Cardiac muscle cell (in vitro differentiated cells and primary cell): ENCODE measurements around the gene C7orf57. TPM values are rescaled to one million over a fixed set of nuclear protein-coding genes. Genes with fewer than 3 reads are reported as not detected.
"Not testable (repeated sequence)": the region's sequence is repeated elsewhere in the genome, so short reads cannot be mapped to it uniquely, and the experiment has no call there.

Experiments used
- DNase-seq, 2 donors: peaks; one replicate each; pipeline versions ENCODE4 v3.0.0 to v3.0.0-alpha.2; 2010 to 2017; ENCODE audit warnings: low read depth in 1 of 2, low spot score in 1 of 2
- H3K27ac ChIP-seq: fragments of 200-600 bp; sonication (generic); 2 replicates; pipeline ENCODE4 v1.5.1; 2016
- H3K27me3 ChIP-seq: fragments of 200-600 bp; sonication (generic); 2 replicates; pipeline ENCODE4 v1.6.0; 2016; ENCODE audit warnings: control low read depth
- H3K36me3 ChIP-seq: fragments of 200-600 bp; sonication (generic); 2 replicates; pipeline ENCODE4 v1.5.1; 2016; ENCODE audit warnings: control low read depth
- H3K4me1 ChIP-seq: fragments of 200-600 bp; sonication (generic); 2 replicates; pipeline ENCODE4 v1.8.1; 2017; ENCODE audit warnings: low read depth, mild to moderate bottlenecking, mixed run types
- H3K4me3 ChIP-seq: fragments of 200-600 bp; sonication (generic); 2 replicates; pipeline ENCODE4 v1.5.1; 2016; ENCODE audit warnings: mild to moderate bottlenecking
- H3K9me3 ChIP-seq: fragments of 200-600 bp; sonication (generic); 2 replicates; pipeline ENCODE4 v1.5.1; 2017; ENCODE audit warnings: low read depth, mild to moderate bottlenecking, control low read depth
- CTCF ChIP-seq: IDR thresholded peaks from 2 replicates; pipeline ENCODE4 v1.5.1; 2012; ENCODE audit warnings: low read depth, mild to moderate bottlenecking, low read length
- polyA plus RNA-seq: library from polyadenylated mRNA; unstranded; fragments of >200 nt; fragmentation: Nextera tagmentation; extraction: Ambion mirVana; gene quantifications from 2 replicates; pipeline ENCODE4 v1.2.1, GENCODE V29; 2016
- total RNA-seq: library from RNA; depleted of rRNA; stranded (reverse); fragments of >200 nt; gene quantifications from 2 replicates; pipeline ENCODE4 v1.2.3, GENCODE V29; 2016

The C7orf57 gene
- total and polyA plus RNA-seq, 2 experiments from 2014 or later: 0.11 TPM; not detected in 1

GRCh38 chr7:48078470-48078869 is 43.1 kb downstream of the C7orf57 start:
- no peaks in the 10 kb centered on the region for H3K9me3 ChIP-seq
- H3K27me3 ChIP-seq: no peaks in the 10 kb centered on the region
- no peak for DNase-seq
- no peaks in the 10 kb centered on the region for H3K4me1 ChIP-seq
- H3K4me3 ChIP-seq: no peak overlapping the region
- no peak for TF ChIP-seq CTCF
- no peaks in the 10 kb centered on the region for H3K36me3 ChIP-seq
- H3K27ac ChIP-seq: no peak overlapping the region

DNA sequence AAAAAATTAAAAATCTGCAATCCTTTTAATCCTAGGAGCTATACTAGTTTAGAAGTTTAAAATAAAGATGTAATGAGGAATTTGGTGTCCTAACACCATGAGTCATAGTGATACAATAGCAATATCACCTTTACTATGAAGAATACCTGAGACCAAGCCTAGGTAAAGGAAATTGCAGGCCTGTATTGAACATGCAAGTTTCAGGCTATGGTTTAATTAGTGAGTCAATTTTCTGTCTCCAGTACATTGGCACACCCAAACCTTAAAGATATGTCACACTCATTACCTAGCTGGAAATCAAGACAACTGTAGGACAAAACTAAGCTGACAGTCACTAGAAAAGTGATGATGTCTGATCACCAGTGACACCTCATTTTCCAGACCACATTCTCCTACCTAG is 47.0 kb downstream of the C7orf57 start:
- not testable (repeated sequence) for H3K4me3 ChIP-seq, H3K4me1 ChIP-seq, H3K27ac ChIP-seq, H3K36me3 ChIP-seq, H3K9me3 ChIP-seq, DNase-seq, H3K27me3 ChIP-seq

- Histone ChIP-seq H3K4me3 (no peak overlapping the region), H3K36me3 (no peaks in the 10 kb centered on the region), H3K9me3 (no peaks in the 10 kb centered on the region), H3K27me3 (no peaks in the 10 kb centered on the region), H3K27ac (no peak overlapping the region), H3K4me1 (no peaks in the 10 kb centered on the region)
- peak in 1 of 2 donors; percentile 82 for DNase-seq
- no peak for TF ChIP-seq CTCF
Measured at GRCh38 chr7:48083114-48083830, 47.9 kb downstream of the C7orf57 start.

GRCh38 chr7:48084727-48085432 is 49.5 kb downstream of the C7orf57 start:
- no peak for TF ChIP-seq CTCF
- H3K27me3 ChIP-seq: no peaks in the 10 kb centered on the region
- no peaks in the 10 kb centered on the region for H3K9me3 ChIP-seq
- H3K27ac ChIP-seq: no peak overlapping the region
- H3K4me3 ChIP-seq: no peak overlapping the region
- no peaks in the 10 kb centered on the region for H3K36me3 ChIP-seq
- no peaks in the 10 kb centered on the region for H3K4me1 ChIP-seq
- peak in 1 of 2 donors; percentile 99 for DNase-seq

DNA sequence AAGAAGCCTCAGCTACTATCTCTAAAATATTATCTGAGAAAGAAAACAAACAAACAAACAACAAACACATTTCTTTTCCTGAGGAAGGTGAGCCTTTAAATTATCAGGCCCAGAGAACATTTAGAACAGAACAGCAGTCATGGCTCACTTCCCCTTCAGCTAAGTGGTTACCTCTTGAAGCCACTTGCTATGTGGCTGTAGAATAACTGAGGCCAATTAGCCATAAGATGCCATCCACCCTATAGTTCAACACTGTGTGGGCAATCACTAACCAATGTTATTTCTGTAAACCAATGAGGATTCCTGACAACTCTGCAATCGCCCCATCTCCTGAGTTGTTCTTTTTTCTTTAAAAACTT is 50.1 kb downstream of the C7orf57 start:
- Histone ChIP-seq H3K4me3 (no peak overlapping the region), H3K27ac (no peak overlapping the region), H3K4me1 (no peaks in the 10 kb centered on the region), H3K36me3 (no peaks in the 10 kb centered on the region), H3K27me3 (no peaks in the 10 kb centered on the region), H3K9me3 (no peaks in the 10 kb centered on the region)
- no peak for TF ChIP-seq CTCF
- no peak for DNase-seq

DNA sequence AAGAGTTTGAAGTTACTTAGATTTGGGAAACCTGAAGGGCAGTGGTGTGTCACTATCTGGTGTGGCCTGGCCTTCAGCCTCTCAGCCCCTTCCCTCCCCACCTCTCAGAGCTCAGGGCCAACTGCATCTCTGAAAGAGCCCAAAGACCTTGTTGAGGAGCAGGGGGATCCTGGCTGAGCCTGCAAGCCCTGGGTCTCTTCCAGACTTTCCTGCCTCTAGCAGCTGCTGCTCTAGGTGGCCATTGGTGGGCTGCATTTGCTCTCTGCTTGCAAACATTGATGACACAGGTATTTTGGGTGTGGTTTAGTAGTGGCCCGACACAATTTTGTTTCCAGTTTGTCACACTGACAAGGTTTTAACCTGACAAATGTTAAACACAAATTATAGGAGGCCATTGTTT is 50.6 kb downstream of the C7orf57 start:
- Histone ChIP-seq H3K27ac (no peak overlapping the region), H3K4me1 (no peaks in the 10 kb centered on the region), H3K27me3 (no peaks in the 10 kb centered on the region), H3K4me3 (no peak overlapping the region), H3K36me3 (no peaks in the 10 kb centered on the region), H3K9me3 (no peaks in the 10 kb centered on the region)
- TF ChIP-seq CTCF: no peak
- no peak for DNase-seq
